GM19240 (cell line): ENCODE measurements around the gene UNC13D.

Experiments used
- DNase-seq: peaks from one replicate; pipeline ENCODE4 v3.0.0; 2011; ENCODE audit warnings: low spot score; ENCODE audit not compliant: insufficient read length

The UNC13D gene

DNA sequence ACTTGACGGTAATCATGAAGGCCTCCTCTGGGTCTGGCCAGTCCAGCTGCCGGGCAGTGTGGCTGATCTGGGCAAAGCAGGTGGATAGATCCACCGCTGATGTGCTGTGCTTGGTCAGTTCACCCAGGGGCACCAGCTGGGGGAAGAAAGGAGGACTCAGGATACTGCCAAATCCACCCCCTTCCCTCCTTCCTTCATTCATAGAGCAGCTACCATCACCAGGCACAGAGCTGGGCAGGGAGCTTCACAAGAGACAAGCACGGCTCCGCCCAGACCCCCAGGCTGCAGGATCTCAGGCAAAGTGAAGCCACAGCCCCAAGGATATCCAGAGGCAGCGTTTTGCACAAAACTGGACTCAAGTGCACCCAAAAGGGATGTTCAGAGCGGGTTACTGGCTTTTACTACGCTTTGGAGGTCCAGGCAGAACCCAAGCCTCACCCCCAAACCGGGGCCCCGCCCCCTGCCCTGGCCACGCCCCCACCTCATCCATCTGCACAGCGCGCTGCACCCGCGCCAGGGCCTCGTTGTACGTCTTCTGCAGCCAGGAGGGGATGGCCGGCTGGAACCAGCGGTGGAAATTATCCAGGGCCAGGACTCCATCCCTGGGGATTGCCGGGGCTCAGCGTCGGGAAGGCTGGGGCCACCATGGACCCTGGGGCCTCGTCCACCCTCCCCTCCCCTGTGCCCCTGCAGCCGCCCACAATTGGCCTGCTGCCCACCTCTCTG is 9.1 kb downstream of the UNC13D start:
- DNase-seq = no peak

DNA sequence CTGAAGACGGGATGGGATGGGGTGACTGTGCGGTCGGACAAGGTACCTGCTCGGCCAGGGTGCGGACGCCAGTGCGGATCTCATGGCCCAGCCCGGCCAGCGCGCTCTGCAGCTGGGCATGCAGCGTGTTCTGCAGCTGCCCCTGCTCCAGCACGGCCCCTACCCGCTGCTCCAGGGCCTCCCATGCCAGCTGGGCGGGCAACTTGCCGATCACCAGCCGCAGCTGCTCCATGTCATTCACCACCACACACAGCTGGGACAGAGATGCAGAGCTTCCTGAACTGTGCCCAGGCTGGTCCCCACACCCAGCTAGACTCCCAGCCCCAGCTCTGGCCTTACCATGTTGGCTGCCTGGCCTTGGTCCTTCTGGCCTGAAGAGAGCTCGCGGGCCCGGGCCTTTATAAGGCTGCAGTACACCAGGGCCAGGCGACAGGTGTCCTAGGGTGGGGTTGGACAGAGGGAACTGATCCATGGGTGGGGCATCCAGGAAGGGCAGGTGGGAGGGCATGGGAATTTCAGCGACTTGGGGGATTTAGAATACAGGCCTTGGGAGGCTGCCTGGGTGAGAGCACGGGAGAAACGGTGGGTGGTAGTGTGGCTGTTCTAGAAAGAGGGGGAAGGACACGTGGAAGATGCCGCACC is 9.8 kb downstream of the UNC13D start:
- DNase-seq = no peak

DNA sequence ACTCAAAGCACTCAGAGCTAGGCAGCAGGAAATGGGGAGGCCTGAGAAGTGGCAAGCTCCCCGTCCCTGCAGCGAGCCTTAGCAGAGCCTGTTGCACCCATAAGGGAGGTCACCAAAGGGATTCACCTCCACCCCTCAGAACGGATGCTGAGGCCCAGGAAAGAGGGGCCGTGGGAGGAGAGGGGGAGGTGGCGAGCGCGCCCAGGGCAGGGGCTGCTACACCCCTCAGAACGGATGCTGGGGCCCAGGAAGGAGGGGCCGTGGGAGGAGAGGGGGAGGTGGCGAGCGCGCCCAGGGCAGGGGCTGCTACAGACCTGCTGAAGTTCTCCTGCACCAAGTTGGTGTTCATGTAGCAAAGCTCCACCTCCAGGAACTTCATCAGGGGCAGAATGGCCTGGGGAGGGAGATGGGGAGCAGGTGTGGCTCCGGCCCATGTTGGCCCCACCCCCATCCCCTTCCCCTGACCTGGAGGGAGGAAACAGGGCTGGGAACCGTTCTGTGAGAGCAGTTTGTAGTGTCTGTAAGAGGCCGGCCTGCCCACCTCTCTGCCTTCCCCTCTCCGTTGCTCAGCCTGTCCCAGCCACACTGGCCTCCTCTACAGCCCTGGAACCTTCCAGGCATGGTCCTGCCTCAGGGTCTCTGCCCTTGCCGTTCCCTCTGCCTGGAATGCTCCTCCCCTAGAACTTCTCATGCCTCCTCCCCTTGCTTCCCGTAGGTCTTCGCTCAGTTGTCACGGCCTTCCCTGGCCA is 11.4 kb downstream of the UNC13D start:
- no peak for DNase-seq

DNA sequence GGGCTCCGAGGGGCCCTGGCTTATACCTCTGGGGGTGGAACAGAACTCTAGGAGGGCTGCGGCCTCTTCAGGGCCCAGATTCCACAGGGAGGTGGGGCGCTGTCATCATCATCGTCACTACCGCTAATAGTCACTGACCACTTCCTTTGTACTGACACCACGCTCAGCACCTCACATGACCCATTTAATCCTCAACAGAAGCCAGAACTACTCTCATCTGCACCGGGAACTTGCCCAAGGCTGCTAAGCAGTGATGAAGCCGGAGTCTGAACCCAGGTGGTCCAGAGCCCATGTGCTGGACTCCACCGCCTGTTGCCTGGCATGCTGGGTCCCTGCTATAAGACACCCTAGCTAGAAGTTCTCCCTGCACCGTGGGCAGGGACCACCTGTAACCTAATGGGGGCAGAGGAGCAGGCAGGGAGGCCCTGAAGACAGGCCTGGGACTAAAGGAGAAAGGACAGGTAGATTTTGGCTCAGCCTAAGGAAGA is 12.0 kb downstream of the UNC13D start:
- no peak for DNase-seq

DNA sequence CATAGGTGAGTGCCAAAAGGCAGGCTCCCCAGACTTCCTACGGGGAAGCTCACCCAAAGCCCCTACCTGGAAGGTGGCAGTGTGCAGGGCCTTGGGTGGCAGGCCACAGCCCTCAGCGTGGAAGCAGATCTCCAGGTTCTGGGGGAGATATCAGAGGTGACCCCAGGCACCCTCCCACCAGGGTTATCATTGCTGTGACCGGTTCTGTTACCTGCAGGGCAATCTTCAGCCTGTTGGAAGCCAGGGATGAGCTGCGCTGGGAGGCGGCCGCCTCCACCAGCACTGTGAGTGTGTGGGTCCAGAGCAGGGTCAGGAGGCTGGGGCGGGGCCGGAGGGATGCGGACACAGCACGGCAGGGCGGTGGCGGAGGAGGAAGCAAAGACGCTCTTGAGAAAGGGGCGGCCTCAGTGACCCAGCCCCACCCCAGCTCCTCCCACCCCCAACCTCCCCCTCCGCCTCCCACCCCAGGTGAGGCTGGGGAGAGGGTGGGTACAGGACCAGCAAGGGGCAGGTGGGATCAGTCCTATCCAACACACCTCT is 13.1 kb downstream of the UNC13D start:
- no peak for DNase-seq

DNA sequence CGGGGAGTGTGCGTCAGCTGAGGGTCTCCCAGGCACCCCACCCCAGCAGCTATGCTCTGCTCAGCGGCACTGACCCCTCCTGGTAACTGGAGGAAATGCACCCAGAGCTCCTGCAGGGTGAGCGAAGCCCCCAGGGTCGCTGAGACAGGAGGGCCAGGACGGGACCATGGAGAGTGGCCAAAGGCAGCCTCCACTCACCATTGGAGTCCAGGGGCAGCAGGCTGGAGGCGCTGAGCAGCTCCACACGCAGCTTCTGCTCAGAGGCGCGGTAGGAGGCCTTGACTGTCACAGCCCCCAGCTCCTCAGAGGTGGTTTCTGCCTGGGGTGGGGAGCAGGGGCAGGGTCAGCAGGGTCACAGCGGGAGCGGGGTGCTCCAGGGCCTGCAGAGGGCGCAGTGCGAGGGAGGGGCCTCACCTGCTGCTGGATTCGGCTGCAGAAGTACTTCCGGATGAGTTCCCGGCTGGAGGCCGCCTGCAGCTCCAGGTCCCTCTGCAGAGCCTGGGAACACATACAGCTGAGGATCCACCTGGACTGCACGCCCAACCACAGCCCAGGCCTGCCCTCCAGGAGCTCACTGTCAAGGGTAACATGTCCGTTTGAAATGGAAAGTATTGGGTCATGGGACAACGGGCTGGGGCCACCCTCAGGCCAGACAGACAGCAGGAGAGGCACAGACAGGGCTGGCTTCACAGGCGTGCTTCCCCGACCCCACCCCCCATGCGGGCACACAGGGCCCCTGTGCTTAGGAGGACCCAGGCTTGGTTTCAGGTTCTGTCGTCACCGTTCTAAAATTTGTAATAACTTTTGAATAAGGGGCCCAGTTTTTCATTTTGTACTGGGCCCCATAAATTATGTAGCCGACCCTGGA is 13.8 kb downstream of the UNC13D start:
- DNase-seq = no peak

DNA sequence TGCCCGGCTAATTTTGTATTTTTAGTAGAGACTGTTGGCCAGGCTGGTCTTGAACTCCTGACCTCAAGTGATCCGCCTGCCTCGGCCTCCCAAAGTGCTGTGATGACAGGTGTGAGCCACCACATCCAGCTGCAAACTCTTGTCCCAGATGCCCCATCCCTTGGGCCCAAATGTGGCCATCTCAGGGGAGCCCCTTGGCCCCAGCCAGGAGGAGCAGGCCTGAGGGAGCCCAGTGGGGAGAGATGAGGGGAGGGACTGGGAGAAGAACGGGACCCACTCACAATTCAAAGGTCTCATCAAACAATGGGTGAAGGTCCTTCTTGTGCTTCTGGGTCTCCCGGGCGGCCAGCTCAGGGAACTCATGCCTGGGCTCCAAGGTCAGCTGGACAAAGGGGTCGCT is 14.5 kb downstream of the UNC13D start:
- DNase-seq = no peak

DNA sequence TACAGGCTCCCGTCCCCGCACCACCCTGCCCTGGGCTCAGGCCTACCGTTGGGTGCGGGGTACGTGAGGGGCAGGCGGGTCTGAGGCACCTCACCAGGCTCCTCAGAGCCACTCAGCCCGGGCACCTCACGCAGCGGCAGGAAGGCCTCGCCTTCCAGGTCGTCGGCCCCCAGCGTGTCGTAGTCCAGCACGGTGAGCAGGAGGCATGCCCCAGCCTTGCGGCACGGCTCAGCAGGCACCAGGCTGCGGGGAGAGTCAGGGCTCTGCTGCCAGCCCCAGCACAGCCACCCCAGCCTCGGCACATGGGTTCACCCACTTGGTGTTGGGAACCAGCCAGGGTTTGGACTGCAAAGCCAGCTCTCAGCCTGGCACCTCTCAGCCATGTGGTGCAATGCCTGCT is 15.5 kb downstream of the UNC13D start:
- DNase-seq = no peak

DNA sequence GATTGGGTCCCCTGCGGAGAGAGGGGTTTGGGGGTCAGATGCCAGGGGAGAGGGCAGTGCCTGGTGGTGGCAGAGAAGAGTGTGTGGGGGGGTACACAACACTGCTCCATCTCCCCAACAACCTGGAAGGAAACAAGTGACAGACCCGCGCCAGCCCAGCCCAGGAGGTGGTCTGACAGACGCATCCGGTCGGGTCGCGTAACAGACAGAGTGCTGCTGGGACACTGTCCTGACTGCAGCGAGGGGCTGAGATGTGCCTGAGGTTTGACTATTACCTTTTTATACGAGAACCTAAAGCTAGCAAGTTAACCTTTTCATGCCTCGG is 16.2 kb downstream of the UNC13D start:
- no peak for DNase-seq

DNA sequence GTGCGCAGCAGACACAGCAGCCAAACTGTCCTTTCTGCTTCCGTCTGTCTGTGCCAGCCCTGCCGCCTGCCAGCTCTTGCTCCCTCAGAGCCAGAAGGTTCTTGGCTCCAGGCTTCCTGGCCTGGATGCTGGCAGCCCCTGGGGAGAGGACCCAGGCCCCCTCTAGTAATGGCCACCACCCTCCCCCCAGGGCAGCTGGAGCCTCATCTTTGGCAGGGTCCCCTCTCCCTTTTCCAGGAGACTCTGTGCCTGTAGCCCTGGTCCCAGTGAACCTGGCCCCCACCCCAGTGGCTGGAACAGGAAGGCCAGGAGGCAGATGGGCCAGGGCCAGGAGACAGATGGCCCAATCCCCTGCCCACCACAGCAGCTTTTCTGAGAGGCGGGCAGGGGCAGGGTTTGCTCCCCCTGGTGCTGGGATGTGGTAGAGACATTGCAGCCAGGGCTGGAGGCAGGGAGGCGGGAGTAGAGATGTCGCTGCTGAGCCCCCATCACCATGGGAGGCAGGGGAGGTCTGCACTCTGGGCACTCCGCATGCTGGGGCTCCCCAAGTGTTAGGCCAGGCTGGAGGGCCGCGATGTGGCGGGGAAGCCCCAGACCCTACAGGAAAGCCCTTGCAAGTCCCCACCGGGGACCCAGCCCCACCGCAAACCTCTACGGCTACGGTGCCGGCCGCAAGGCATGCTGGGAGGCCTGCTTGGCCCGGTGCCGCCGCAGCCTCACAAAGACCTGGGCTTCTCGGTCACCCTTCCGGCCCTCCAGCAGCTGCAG is 16.7 kb downstream of the UNC13D start:
- DNase-seq = peak; percentile 97

DNA sequence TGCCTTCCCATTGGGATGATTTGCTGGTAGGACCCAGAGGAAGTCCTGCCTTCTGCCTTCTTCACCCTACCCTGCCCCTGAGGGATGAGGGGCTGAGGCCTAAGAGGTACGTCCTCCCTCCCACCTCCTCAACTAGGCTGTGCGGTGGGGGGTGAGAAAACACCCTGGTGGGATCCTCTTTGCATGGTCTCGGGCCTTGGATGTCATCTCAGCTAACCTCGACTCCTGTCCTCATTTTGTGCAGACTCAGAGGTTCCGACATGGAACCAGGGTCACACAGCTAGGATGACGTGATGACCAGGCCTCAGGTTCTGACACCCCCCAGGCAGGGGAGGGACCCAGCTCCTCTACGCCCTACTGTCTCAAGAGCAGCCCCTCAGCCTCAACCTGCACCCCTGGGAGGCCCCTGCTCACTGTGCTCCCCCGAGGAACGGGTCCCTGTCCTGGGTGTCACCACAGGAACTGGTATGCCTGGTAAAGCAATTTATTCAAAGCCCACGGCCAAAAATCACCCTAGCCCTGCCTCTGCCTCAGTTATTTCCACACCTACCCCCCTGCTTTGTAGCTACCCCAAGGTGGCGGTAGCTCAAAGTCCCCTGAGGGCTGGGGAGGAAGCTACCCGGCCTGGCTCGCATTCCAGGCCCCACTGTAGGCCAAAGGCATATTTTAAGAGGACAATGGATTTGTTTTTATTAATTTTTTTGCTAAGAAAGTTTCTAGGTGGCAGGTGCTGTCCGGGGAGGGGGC is 17.5 kb downstream of the UNC13D start:
- no peak for DNase-seq

DNA sequence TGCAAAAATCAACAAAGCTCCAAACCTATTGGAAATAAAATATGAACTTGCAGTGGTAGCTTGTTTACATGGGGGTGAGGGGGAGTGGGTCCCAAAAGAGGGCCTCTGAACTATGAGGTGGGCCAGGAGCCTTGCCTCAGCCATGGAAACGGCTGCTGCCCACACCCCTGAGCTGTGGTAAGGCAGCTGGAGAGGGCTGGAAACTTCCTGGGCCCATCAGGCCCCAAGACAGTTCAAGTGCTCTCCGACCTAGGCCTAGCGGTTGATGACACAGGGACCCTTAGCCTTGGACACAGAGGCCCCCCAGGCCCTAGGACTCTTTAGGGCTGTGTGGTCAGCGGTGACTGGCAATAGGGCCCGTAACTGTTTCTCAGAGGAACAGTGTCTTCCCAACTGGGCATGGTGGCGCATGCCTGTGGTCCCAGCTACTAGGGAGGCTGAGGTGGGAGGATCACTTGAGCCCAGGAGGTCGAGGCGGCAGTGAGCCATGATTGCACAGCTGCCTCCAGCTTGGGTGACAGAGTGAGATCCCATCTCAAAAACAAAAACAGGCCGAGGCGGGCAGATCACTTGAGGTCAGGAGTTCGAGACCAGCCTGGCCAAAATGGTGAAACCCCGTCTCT is 18.3 kb downstream of the UNC13D start:
- DNase-seq = no peak

DNA sequence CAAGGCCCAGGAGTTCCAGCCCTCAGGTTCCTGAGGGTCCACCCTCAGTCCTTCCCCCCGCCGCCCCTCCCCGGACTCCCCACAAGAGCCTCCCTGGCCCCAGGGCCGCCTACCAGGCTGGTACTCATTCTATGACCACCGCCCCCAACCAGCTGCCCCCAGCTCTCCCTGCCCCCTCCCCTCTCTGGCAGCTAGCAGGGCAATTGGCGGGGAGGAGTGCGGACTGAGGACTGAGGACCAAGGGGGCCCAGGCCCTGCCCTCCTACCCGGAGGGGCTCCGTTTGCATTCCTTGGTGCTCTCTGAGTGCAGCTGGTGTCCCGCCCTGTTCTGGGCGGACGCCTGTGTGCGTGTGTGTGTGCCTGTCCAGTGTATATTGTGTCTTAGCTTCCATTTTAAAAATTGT is 19.1 kb downstream of the UNC13D start:
- no peak for DNase-seq

DNA sequence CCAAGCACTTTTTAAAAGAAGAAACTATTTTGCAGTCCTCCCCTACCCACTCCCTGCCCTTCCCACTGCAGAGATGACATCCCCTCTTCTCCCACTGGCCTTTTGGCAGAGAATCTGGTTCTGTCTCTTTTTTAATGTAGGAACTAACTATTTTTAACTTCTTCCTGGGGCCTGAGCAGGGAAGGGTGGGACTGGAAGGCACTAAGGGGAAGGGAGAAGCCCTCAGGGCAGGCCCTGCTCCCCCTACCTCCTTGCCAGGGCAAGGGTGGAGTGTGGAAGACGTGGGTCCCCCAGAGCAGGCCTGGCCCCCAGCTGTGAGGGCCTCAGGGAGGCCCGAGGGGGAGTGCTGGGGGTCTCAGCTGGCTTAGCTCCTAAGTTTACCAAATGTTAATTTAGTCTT is 19.5 kb downstream of the UNC13D start:
- no peak for DNase-seq

DNA sequence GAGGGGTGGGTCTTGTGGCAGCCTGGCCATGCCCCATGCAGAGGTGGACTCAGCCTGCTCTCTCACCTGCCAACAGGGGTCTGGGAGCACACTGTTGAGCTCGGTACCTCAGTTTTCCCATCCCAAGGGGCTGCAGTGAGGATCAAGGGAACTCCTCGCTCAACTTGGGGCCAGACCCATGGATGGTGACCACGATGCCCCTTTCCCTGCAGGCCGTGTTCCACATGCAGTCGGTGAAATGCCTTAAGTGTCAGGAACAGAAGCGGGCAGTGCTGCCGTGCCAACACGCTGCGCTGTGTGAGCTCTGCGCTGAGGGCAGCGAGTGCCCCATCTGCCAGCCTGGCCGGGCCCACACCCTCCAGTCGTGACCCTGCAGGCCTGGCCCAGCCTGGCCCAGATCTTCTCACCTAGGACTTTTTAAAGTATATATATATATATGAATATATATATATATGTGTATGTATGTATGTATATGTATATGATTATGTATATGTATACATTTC is 20.1 kb downstream of the UNC13D start:
- no peak for DNase-seq

DNA sequence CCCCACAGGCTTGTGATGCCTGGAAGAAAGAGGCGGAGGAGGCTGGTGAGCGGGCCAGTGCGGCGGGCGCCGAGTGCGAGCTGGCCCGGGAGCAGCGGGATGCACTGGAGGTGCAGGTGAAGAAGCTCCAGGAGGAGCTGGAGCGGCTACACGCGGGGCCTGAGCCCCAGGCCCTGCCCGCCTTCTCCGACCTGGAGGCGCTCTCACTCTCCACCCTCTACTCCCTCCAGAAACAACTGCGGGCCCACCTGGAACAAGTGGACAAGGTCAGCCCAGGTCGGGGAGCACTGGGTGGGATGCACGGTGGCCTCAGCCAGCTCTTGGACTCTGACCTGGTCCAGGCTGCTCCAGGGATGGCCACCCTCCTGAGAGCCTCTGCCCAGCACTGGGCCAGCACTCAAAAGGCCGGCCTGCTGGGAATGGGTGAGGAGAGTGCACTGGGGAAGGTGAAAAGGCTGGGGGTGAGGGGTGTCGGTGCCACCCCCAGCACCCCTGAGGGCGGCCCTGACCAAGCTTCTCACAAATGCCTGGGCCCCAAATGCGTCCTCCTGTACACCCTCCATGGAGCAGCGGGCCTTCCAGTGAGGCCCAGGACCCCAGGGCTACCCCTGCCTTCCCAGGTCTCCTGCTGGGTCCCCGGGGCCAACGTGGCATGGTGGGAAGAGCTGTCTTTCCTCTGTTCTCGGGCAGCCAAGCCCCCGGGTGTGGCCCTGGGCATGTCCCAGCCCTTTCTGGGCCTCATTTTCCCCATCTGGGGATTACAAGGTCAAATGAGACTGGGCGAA is 20.8 kb downstream of the UNC13D start:
- no peak for DNase-seq

DNA sequence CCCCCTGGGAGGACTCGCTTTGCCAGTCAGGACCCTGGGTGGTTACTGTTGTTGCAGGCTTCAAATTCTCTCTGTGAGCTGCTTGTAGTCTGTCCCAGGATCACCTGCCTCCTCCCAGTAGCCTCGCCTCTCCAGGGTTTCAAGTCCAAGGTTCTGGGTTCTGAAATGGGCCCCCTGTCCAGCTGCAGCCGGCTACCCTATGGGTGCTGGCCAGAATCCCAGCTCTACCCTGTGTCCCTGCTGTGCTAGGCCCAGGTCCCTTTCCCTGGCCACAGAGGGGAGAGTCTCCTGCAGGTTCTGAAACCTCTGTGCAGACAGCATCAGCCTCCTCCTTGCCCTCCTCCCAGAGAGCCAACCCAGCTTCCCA is 21.4 kb downstream of the UNC13D start:
- no peak for DNase-seq

DNA sequence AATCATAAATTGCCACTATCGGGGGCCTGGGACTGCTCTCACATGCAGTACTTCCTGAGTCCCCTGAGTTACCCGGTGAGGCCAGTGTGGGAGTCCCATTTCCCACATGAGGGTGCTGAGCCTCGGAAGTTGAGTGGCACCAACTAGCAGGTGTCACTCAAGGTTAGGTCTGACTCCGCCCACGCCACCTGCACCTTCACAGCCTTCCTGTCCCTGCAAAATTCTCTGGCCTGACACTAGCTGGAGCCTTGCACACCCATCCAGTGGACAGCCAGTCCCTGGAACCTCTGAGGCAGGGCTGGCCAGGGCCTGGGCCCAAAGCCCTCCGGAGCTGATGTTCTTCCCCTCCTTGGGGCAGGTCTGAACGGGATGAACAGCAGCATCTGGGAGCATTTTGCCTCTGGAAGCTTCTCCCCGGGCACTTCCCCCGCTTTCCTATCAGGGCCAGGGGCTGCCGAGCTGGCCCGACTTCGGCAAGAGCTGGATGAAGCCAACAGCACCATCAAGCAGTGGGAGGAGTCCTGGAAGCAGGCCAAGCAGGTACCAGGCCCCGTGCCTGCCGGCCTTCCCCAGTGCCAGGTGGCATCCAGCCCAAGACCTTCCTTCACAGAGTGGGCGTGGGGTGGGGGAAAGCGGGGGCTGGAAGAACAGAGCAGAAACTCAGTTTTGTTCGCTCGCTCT is 21.9 kb downstream of the UNC13D start:
- DNase-seq = no peak
